Sigmoid colon (tissue), 7 donors: ENCODE measurements around the gene SLC25A30. TPM values are rescaled to one million over a fixed set of nuclear protein-coding genes. Genes with fewer than 3 reads are reported as not detected.
"Not testable (repeated sequence)": the region's sequence is repeated elsewhere in the genome, so short reads cannot be mapped to it uniquely, and the experiment has no call there.

ENCODE experiments used
- DNase-seq: peaks from one replicate; pipeline ENCODE4 v3.0.0-alpha.2; 2019
- H3K27ac ChIP-seq, 4 donors: fragments of 200-600 bp; sonication (generic); one replicate each; pipeline ENCODE4 v1.5.1; 2016 to 2019; ENCODE audit warnings: mild to moderate bottlenecking in 1 of 4
- H3K27me3 ChIP-seq, 3 donors: fragments of 200-600 bp; sonication (generic); one replicate each; pipeline ENCODE4 v1.5.1; 2019; ENCODE audit warnings: mild to moderate bottlenecking in 1 of 3
- H3K36me3 ChIP-seq, 4 donors: fragments of 200-600 bp; sonication (generic); one replicate each; pipeline ENCODE4 v1.5.1; 2016 to 2019
- H3K4me1 ChIP-seq, 4 donors: fragments of 200-600 bp; sonication (generic); one replicate each; pipeline ENCODE4 v1.5.1; 2017 to 2019
- H3K4me3 ChIP-seq, 4 donors: fragments of 200-600 bp; sonication (generic); one replicate each; pipeline ENCODE4 v1.5.1; 2017 to 2019; ENCODE audit warnings: mild to moderate bottlenecking in 2 of 4, moderate library complexity in 1 of 4
- H3K9me3 ChIP-seq, 4 donors: fragments of 200-600 bp in 3 of 4; sonication (generic) in 3 of 4; one replicate each; pipeline versions ENCODE4 v1.5.1 to v1.6.1; 2013 to 2019
- EP300 ChIP-seq, 4 donors: sonication (generic); formaldehyde crosslinking; IDR thresholded peaks; one replicate each; pipeline ENCODE4 v1.6.1; 2017; ENCODE audit warnings: antibody characterized with exemption in 4 of 4
- POLR2A ChIP-seq, 2 donors: fragments of 450-650 bp; IDR thresholded peaks; one replicate each; pipeline ENCODE4 v1.6.1; 2016; ENCODE audit warnings: antibody characterized with exemption in 2 of 2, mild to moderate bottlenecking in 2 of 2, moderate library complexity in 2 of 2
- POLR2AphosphoS5 ChIP-seq, 4 donors: sonication (generic); formaldehyde crosslinking; IDR thresholded peaks; one replicate each; pipeline ENCODE4 v1.6.1; 2017; ENCODE audit warnings: antibody characterized with exemption in 4 of 4
- WGBS, 2 donors: extraction: QIAGEN DNeasy Blood & Tissue Kit; methylation state at CpG; one replicate each; pipeline ENCODE4 v1.1.7; 2013; 5-methylcytosine and 5-hydroxymethylcytosine counted together
- intact Hi-C: fragments of 100-400 bp; cut with DNase I; formaldehyde crosslinking; loops from one replicate; pipeline ENCODE4 v1.15.1; 2023
- polyA plus RNA-seq, 3 donors: library from polyadenylated mRNA; stranded (reverse); fragments of 200-250 nt; gene quantifications; one replicate each; pipeline ENCODE4 v1.2.3, GENCODE V29; 2013
- total RNA-seq, 4 donors: library from RNA; depleted of rRNA; stranded (reverse); fragments of >200 nt; gene quantifications; one replicate each; pipeline ENCODE4 v1.1.0, GENCODE V29; 2016
- TF ChIP-seq, protein P1 (sequence below), 4 experiments: fragments of 450-650 bp in 3 of 4; fragments of 200-600 bp in 1 of 4; IDR thresholded peaks; one replicate each; pipeline ENCODE4 v1.5.1; 2016 to 2019; ENCODE audit warnings: antibody characterized with exemption in 4 of 4, mild to moderate bottlenecking in 3 of 4, moderate library complexity in 2 of 4
- donor health status: healthy with polysubstance abuse.
- donor health status: Bipolar disorder and iron deficiency.
- donor health status: healthy.

The SLC25A30 gene
- total and polyA plus RNA-seq, 7 donors: 5.8 to 15.9 (median 9.1) TPM

DNA sequence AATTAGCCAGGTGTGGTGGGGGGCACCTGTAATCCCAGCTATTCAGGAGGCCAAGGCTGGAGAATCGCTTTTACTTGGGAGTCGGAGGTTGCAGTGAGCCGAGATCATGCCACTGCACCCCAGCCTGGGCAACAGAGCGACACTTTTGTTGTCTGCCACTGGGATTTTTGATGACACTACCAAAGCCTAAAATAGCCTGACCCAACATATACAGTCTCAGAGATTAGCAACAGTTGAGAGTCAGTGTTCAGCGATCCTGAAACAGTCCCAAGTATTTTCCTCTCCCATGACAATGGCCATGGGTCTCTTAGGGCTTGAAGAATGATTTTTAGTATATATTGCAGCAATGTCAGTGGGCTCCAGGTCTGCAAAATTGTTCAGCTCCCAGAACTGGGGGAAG, 32.9 kb downstream of the SLC25A30 start:
- no peaks in the 10 kb centered on the region for H3K27me3 ChIP-seq
- no peak overlapping the region for H3K27ac ChIP-seq
- intact Hi-C loops: no loop called here
- TF ChIP-seq, protein P1, sequence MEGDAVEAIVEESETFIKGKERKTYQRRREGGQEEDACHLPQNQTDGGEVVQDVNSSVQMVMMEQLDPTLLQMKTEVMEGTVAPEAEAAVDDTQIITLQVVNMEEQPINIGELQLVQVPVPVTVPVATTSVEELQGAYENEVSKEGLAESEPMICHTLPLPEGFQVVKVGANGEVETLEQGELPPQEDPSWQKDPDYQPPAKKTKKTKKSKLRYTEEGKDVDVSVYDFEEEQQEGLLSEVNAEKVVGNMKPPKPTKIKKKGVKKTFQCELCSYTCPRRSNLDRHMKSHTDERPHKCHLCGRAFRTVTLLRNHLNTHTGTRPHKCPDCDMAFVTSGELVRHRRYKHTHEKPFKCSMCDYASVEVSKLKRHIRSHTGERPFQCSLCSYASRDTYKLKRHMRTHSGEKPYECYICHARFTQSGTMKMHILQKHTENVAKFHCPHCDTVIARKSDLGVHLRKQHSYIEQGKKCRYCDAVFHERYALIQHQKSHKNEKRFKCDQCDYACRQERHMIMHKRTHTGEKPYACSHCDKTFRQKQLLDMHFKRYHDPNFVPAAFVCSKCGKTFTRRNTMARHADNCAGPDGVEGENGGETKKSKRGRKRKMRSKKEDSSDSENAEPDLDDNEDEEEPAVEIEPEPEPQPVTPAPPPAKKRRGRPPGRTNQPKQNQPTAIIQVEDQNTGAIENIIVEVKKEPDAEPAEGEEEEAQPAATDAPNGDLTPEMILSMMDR (IDR thresholded peaks at IDR 0.05): no peak
- TF ChIP-seq POLR2AphosphoS5 (IDR thresholded peaks at IDR 0.05) (no peak), EP300 (IDR thresholded peaks at IDR 0.05) (no peak), POLR2A (IDR thresholded peaks at IDR 0.05) (no peak)
- no peaks in the 10 kb centered on the region for H3K4me1 ChIP-seq
- no peaks in the 10 kb centered on the region for H3K9me3 ChIP-seq
- DNase-seq: no peak
- no peak overlapping the region for H3K4me3 ChIP-seq
- 98% methylated on average over 5 of the region's 5 CpGs for WGBS, 2 donors
- peaks cover 0 to 23% (median 5%) of the 10 kb centered on the region in 4 donors for H3K36me3 ChIP-seq

DNA sequence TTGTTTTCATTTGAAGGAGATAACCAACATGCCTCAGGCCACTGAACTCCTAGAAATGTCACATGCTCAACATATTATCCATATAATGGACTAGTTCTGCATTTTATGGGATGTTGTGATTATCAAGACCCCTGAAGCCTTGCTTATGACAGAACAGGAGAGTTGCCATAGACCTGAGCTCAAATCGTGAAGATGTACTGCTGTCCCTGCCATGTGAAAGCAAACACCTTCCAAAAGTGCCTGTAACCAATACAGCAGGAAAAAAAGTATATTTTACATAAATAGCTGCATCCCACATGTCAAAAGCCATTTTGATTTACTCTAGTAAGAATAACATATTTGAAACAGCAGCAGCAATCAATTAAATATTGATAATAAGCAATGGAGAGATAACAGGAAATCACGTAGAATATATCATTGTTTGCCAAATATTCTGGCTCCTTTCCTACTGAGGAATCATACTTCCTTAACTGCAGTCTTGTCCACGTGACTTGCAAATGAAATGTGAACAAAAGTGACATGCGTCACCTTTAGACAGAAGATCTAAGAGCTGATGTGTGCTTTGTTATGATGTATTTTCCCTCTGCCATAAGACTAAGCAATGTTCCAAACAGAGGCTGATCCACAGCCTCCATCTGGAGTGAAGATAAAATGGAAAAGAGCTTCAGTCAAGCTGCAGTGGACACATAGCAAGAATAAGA, 33.5 kb downstream of the SLC25A30 start:
- intact Hi-C loops: no loop called here
- H3K27ac ChIP-seq: no peak overlapping the region
- H3K36me3 ChIP-seq: peaks cover 0 to 23% (median 5%) of the 10 kb centered on the region in 4 donors
- no peaks in the 10 kb centered on the region for H3K9me3 ChIP-seq
- H3K27me3 ChIP-seq: no peaks in the 10 kb centered on the region
- no peak for DNase-seq
- no peak overlapping the region for H3K4me3 ChIP-seq
- H3K4me1 ChIP-seq: no peaks in the 10 kb centered on the region
- TF ChIP-seq POLR2AphosphoS5 (IDR thresholded peaks at IDR 0.05): no peak
- TF ChIP-seq EP300 (IDR thresholded peaks at IDR 0.05): no peak
- no peak for TF ChIP-seq POLR2A (IDR thresholded peaks at IDR 0.05)
- TF ChIP-seq, protein P1 (IDR thresholded peaks at IDR 0.05): no peak
- WGBS, 2 donors: 57 to 84% methylated on average over 4 of the region's 4 CpGs

DNA sequence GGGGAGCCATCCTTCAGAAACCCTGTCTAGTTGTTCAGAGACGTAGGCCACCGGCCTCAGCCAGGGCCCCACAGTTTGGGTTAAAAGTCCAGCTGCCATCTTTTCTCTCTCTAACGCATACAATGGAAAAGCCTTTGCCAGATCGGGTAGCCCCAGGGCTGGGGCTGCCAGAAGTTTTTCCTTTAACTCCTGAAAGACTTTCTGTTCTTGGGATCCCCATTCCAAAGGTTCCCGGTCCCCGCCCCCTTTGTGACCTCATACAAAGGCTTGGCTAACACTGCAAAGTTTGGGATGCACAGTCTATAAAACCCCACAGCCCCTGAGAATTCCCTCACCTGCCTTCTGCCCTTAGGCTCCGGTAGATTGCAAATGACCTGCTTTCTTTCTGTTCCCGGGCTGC, 35.4 kb downstream of the SLC25A30 start:
- H3K27ac ChIP-seq, H3K4me3 ChIP-seq, H3K9me3 ChIP-seq, intact Hi-C loops, H3K27me3 ChIP-seq, H3K4me1 ChIP-seq: not testable (repeated sequence)
- peak; percentile 42 for DNase-seq
- H3K36me3 ChIP-seq: peaks cover 0 to 23% (median 5%) of the 10 kb centered on the region in 4 donors
- WGBS, 2 donors: 87 to 100% methylated on average over 4 to 8 of the region's 8 CpGs

DNA sequence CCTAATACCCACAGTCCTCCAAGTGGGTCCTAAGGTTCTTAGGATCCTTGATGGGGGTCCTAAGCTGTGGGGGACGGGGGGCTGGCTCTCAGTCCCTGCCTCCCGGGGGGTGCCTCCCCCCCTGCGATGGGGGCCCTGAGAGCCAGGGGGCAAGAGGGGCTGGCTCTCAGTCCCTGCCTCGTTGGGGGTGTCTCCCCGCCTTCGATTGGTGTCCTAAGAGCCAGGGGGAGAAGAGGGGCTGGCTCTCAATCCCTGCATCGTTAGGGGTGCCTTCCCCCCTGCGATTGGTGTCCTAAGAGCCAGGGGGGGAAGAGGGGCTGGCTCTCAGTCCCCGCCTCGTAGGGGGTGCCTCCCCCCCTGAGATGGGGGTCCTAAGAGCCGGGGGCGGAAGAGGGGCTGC, 37.0 kb downstream of the SLC25A30 start:
- Histone ChIP-seq H3K4me3 (no peak overlapping the region), H3K27ac (no peak overlapping the region), H3K9me3 (no peaks in the 10 kb centered on the region), H3K27me3 (no peaks in the 10 kb centered on the region), H3K36me3 (peaks cover 0 to 19% (median 5%) of the 10 kb centered on the region in 4 donors), H3K4me1 (no peaks in the 10 kb centered on the region)
- WGBS, 2 donors: 92% methylated on average over 12 of the region's 12 CpGs; no CpG with 5 or more reads in 1 of the 2 donors
- intact Hi-C loops: no loop called here
- TF ChIP-seq, protein P1 (IDR thresholded peaks at IDR 0.05): no peak
- TF ChIP-seq EP300 (IDR thresholded peaks at IDR 0.05): no peak
- no peak for TF ChIP-seq POLR2A (IDR thresholded peaks at IDR 0.05)
- no peak for TF ChIP-seq POLR2AphosphoS5 (IDR thresholded peaks at IDR 0.05)
- peak; percentile 40 for DNase-seq

DNA sequence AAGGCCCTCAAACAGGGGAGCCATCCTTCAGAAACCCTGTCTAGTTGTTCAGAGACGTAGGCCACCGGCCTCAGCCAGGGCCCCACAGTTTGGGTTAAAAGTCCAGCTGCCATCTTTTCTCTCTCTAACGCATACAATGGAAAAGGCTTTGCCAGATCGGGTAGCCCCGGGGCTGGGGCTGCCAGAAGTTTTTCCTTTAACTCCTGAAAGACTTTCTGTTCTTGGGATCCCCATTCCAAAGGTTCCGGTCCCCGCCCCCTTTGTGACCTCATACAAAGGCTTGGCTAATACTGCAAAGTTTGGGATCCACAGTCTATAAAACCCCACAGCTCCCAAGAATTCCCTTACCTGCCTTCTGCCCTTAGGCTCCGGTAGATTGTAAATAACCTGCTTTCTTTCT, 37.5 kb downstream of the SLC25A30 start:
- peaks cover 0 to 18% (median 5%) of the 10 kb centered on the region in 4 donors for H3K36me3 ChIP-seq
- H3K27me3 ChIP-seq: not testable (repeated sequence)

DNA sequence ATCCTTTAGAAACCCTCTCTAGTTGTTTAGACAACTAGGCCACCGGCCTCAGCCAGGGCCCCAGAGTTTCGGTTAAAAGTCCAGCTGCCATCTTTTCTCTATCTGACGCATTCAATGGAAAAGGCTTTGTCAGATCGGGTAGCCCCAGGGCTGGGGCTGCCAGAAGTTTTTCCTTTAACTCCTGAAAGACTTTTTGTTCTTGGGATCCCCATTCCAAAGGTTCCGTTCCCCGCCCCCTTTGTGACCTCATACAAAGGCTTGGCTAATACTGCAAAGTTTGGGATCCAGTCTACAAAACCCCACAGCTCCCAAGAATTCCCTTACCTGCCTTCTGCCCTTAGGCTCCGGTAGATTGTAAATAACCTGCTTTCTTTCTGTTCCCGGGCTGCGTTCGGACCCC, 38.7 kb downstream of the SLC25A30 start:
- H3K4me1 ChIP-seq, H3K9me3 ChIP-seq, H3K4me3 ChIP-seq, H3K36me3 ChIP-seq, intact Hi-C loops, H3K27me3 ChIP-seq: not testable (repeated sequence)
- 93 to 95% methylated on average over 8 of the region's 10 CpGs for WGBS, 2 donors
- peak overlapping the region in 1 of 4 donors; percentile 8 for H3K27ac ChIP-seq
- DNase-seq: peak; percentile 52

More for the DNA sequence above, 37.5 kb downstream of the SLC25A30 start:
- H3K4me1 ChIP-seq, H3K4me3 ChIP-seq, H3K27ac ChIP-seq, intact Hi-C loops, H3K9me3 ChIP-seq: not testable (repeated sequence)
- peak; percentile 56 for DNase-seq
- 83 to 88% methylated on average over 5 to 6 of the region's 8 CpGs for WGBS, 2 donors

DNA sequence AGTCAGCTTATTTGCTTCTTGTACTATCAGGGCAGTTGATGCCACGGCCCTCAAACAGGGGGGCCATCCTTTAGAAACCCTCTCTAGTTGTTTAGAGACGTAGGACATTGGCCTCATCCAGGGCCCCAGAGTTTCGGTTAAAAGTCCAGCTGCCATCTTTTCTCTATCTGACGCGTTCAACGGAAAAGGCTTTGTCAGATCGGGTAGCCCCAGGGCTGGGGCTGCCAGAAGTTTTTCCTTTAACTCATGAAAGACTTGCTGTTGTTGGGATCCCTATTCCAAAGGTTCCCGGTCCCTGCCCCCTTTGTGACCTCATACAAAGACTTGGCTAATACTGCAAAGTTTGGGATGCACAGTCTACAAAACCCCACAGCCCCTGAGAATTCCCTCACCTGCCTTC, 39.4 kb downstream of the SLC25A30 start:
- peak overlapping the region in 1 of 4 donors; percentile 13 for H3K4me3 ChIP-seq

DNA sequence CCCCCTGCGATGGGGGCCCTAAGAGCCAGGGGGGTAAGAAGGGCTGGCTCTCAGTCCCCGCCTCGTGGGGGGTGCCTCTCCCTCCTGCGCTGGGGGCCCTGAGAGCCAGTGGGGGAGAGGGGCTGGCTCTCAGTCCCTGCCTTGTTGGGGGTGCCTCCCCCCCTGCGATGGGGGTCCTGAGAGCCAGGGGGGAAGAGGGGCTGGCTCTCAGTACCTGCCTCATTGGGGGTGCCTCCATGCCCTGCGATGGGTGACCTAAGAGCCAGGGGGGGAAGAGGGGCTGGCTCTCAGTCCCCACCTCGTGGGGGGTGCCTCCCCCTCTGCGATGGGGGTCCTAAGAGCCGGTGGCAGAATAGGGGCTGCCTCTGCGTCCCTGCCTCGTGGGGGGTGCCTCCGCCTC, 40.9 kb downstream of the SLC25A30 start:
- H3K27me3 ChIP-seq, H3K4me3 ChIP-seq, H3K9me3 ChIP-seq, intact Hi-C loops, H3K27ac ChIP-seq, H3K36me3 ChIP-seq, H3K4me1 ChIP-seq: not testable (repeated sequence)
- DNase-seq: peak; percentile 32
- 88 to 91% methylated on average over 12 of the region's 12 CpGs for WGBS, 2 donors

More for the DNA sequence above, 39.4 kb downstream of the SLC25A30 start:
- DNase-seq: peak; percentile 51
- 93 to 95% methylated on average over 8 of the region's 8 CpGs for WGBS, 2 donors
- H3K27ac ChIP-seq: peak overlapping the region in 1 of 4 donors; percentile 8
- H3K36me3 ChIP-seq, H3K9me3 ChIP-seq, H3K4me1 ChIP-seq, intact Hi-C loops, H3K27me3 ChIP-seq: not testable (repeated sequence)

DNA sequence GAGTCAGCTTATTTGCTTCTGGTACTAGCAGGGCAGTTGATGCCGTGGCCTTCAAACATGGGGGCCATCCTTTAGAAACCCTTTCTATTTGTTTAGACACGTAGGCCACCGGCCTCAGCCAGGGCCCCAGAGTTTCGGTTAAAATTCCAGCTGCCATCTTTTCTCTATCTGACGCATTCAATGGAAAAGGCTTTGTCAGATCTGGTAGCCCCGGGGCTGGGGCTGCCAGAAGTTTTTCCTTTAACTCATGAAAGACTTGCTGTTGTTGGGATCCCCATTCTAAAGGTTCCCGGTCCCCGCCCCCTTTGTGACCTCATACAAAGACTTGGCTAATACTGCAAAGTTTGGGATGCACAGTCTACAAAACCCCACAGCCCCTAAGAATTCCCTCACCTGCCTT, 41.5 kb downstream of the SLC25A30 start:
- peak; percentile 40 for DNase-seq
- H3K9me3 ChIP-seq, H3K27me3 ChIP-seq, H3K4me1 ChIP-seq, intact Hi-C loops, H3K4me3 ChIP-seq, H3K36me3 ChIP-seq, H3K27ac ChIP-seq: not testable (repeated sequence)
- WGBS, 2 donors: 94 to 97% methylated on average over 8 of the region's 8 CpGs
